ENCODE results near the gene SERTAD4.

- TF ChIP-seq CTCF (IDR thresholded peaks at IDR 0.05) (no peak), POLR2A (IDR thresholded peaks at IDR 0.05) (no peak), POLR2AphosphoS5 (IDR thresholded peaks at IDR 0.05) (no peak), EP300 (IDR thresholded peaks at IDR 0.05) (no peak)
Measured at GRCh38 chr1:210233216-210233494, 559 bp downstream of the SERTAD4 start.
